Immature natural killer cell (primary cell): ENCODE measurements around the gene LDB2. TPM values are rescaled to one million over a fixed set of nuclear protein-coding genes. Genes with fewer than 3 reads are reported as not detected.

Experiments
- DNase-seq, 3 donors: peaks; one replicate each; pipeline ENCODE4 v3.0.0; 2022; ENCODE audit warnings: mixed read lengths in 1 of 3
- H3K27ac Mint-ChIP-seq, 6 donors: one replicate each; pipeline ENCODE4 v1.8.0; 2020; ENCODE audit warnings: mixed read lengths in 6 of 6, mild to moderate bottlenecking in 5 of 6, inconsistent platforms in 4 of 6, moderate library complexity in 3 of 6
- H3K27me3 Mint-ChIP-seq, 3 donors: one replicate each; pipeline ENCODE4 v1.8.0; 2020 to 2021; ENCODE audit warnings: low read depth in 3 of 3, mild to moderate bottlenecking in 3 of 3, mixed read lengths in 3 of 3, moderate library complexity in 3 of 3, inconsistent platforms in 1 of 3
- H3K36me3 Mint-ChIP-seq, 3 donors: one replicate each; pipeline ENCODE4 v1.8.0; 2020; ENCODE audit warnings: mixed read lengths in 3 of 3, inconsistent platforms in 2 of 3, mild to moderate bottlenecking in 2 of 3
- H3K4me1 Mint-ChIP-seq, 2 donors: one replicate each; pipeline ENCODE4 v1.8.0; 2020; ENCODE audit warnings: inconsistent platforms in 2 of 2, mild to moderate bottlenecking in 2 of 2, mixed read lengths in 2 of 2, moderate library complexity in 1 of 2
- H3K4me3 Mint-ChIP-seq, 5 donors: one replicate each; pipeline ENCODE4 v1.8.0; 2020; ENCODE audit warnings: mild to moderate bottlenecking in 5 of 5, mixed read lengths in 5 of 5, inconsistent platforms in 3 of 5, moderate library complexity in 3 of 5
- H3K9me3 Mint-ChIP-seq, 6 donors: one replicate each; pipeline ENCODE4 v1.8.0; 2020; ENCODE audit warnings: mild to moderate bottlenecking in 6 of 6, mixed read lengths in 6 of 6, inconsistent platforms in 4 of 6, moderate library complexity in 3 of 6
- polyA plus RNA-seq, 3 donors: library from polyadenylated mRNA; unstranded; fragments of 300-500 nt; fragmentation: Illumina TruSeq; gene quantifications; one replicate each; pipeline ENCODE4 v1.2.3, GENCODE V29; 2021

Gene LDB2
- polyA plus RNA-seq, 3 donors from 2014 or later = 6.9 to 15.8 (median 7.5) TPM

DNA sequence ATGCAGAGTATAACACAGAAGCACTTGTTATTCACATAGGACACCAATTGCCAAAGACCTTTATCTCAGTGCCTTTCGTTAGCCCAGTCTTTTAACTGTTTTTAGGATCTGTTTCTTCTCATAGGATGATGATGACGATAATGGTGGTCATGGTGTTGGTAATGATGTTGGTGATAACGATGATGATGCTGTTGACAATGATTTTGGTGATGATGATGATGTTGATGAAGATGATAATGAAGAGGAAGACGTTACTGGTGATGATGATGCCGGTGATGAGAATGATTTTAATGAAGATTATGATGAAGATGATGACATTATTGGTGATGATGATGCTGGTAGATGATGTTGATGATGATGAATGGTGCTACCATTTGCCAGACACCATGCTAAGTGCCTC lies 29.8 kb downstream of the LDB2 start:
- DNase-seq = no peak
- no peaks in the 10 kb centered on the region for H3K27me3 Mint-ChIP-seq
- no peaks in the 10 kb centered on the region for H3K9me3 Mint-ChIP-seq
- H3K4me1 Mint-ChIP-seq = no peaks in the 10 kb centered on the region
- H3K27ac Mint-ChIP-seq = no peak overlapping the region
- H3K4me3 Mint-ChIP-seq = no peak overlapping the region
- no peaks in the 10 kb centered on the region for H3K36me3 Mint-ChIP-seq

DNA sequence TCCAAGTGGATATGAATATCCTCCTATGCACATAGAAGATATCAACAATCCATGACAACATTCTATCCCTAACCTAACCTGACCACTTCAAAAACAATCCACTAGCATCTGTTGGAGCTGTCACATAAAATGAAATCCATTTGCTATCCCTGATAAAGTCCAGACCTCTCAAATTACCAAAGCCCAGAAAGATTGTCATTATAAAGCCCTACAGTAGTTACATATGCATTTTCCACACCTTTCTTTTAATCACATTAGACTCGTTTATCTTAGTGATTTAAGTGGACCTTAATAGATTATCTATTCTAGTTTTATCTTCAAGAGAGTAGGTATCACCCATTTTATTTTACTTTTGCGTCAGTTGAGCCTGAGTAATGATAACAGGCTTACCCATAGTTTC lies 30.6 kb downstream of the LDB2 start:
- H3K27me3 Mint-ChIP-seq = no peaks in the 10 kb centered on the region
- no peak overlapping the region for H3K4me3 Mint-ChIP-seq
- H3K9me3 Mint-ChIP-seq = no peaks in the 10 kb centered on the region

DNA sequence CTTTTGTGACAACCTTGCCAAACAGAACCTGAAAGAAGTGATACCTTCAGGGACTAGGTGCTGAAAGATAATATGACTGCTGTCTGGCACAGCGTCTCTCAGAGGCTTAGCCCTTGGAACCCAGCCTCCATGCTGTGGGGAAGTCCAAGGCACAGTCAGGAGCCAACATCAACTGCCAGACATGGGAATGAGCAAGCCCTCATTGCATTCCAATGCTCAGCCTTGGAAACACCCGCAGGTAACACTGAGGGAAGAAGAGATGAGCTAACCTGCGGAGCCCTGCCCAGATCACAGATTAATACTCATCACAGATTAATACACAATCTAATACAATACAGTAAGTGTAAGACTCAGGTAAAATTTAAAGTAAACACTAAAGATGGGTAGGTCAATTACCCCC lies 31.5 kb downstream of the LDB2 start:
- Mint-ChIP-seq H3K27me3 (no peaks in the 10 kb centered on the region), H3K4me1 (no peaks in the 10 kb centered on the region), H3K4me3 (no peak overlapping the region), H3K27ac (no peak overlapping the region), H3K36me3 (no peaks in the 10 kb centered on the region), H3K9me3 (no peaks in the 10 kb centered on the region)
- no peak for DNase-seq

More for the DNA sequence above, 30.6 kb downstream of the LDB2 start:
- Mint-ChIP-seq H3K27ac (no peak overlapping the region), H3K4me1 (no peaks in the 10 kb centered on the region), H3K36me3 (no peaks in the 10 kb centered on the region)
- no peak for DNase-seq

DNA sequence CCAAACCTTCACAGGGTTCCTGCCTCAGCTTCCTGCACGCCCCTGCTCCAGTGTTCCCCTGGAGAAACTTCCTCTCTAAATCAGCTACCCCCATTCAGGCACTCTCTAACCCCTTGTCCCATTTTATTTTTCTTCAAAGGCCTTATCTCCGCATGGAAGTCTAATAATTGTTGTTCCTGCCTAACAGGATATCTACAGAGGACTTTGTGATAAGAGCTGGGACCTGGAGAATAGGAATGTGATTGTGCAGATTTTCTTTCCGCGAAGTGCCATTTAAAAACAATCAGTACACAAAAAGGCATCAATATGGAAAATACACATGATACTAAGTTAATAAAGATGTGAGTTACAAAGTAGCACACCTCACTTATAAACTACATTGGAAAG lies 32.6 kb downstream of the LDB2 start:
- H3K36me3 Mint-ChIP-seq = no peaks in the 10 kb centered on the region
- peak overlapping the region in 2 of 6 donors; percentile 5 to 47 for H3K27ac Mint-ChIP-seq
- no peak for DNase-seq
- H3K4me3 Mint-ChIP-seq = no peak overlapping the region
- no peaks in the 10 kb centered on the region for H3K4me1 Mint-ChIP-seq
- no peaks in the 10 kb centered on the region for H3K27me3 Mint-ChIP-seq
- H3K9me3 Mint-ChIP-seq = no peaks in the 10 kb centered on the region

DNA sequence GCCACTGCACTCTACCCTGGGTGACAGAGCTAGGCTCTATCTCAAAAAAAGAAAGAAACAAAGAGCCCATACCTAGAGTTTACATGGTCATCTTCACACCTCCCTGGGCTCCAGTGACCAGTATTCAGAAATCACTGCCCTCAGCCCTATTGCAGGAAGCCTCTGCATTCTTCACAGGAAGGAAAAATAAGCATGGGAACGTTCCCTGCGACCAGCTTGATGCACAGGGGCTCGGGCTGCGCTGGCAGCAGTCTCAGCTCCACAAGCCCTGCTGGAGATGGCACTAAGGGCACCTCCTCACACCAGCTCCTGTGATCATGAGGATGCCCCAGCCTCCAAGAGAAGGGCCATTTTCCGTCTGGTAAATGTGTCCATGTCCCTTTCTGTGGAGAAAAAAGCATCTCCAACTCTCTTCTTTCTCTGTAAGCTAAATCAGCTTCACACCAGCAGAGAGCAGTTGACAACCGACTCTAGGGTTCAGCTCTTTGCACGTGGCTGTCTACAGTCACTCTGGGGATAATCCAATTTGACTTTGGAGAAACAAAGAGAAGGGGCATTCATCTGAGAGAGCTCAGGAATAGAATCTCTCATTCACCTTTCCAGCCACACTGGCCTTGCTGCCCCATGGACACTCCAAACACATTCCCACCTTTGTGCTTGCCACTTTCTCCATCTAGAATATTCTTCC lies 33.1 kb downstream of the LDB2 start:
- Mint-ChIP-seq H3K4me3 (no peak overlapping the region), H3K36me3 (peaks cover 0 to 2% (median 0%) of the 10 kb centered on the region in 3 donors), H3K27ac (peak overlapping the region in 1 of 6 donors; percentile 5), H3K4me1 (peaks cover 1 to 3% of the 10 kb centered on the region in 2 donors), H3K9me3 (no peaks in the 10 kb centered on the region), H3K27me3 (no peaks in the 10 kb centered on the region)
- DNase-seq = no peak

DNA sequence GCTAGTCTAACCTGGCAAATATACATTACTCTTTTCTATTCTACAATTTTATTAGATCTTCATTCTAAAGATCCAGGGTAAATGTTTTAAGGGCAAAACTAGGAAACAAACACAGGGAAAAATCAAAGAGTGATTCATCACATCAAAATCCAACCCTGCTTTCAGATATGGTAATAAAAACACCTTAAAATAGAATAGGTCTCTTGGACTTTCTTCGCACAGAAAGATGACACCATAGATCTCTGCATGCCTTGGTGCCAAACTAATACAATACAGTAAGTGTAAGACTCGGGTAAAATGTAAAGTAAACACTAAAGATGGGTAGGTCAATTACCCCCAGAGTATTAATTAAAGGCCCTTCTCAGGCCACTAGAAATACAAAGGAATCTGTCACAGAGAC lies 34.2 kb downstream of the LDB2 start:
- H3K36me3 Mint-ChIP-seq = peaks cover 0 to 5% (median 0%) of the 10 kb centered on the region in 3 donors
- H3K4me3 Mint-ChIP-seq = no peak overlapping the region

DNA sequence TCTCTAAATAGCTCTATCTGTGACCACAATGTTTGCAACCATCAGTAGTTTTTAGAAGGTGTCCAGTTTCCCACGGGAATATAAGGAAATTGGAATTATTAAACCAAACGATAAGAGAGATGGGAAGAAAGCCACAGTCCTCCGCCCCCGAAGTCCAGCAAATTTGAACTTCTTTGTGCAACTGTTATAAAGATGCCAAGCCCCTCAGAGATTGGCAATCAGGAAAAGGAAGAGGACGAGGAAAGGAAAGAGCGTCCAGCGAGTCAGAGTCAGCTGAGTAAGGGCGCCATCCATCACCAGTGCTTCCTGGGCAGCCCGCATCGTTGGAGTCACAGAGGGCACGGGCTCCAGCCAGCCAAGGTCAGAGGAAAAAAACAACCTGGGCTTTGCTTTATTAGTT lies 35.7 kb downstream of the LDB2 start:
- H3K27me3 Mint-ChIP-seq = no peaks in the 10 kb centered on the region
- H3K4me3 Mint-ChIP-seq = no peak overlapping the region
- no peaks in the 10 kb centered on the region for H3K9me3 Mint-ChIP-seq
- H3K27ac Mint-ChIP-seq = no peak overlapping the region
- DNase-seq = no peak
- peaks cover 0 to 5% (median 0%) of the 10 kb centered on the region in 3 donors for H3K36me3 Mint-ChIP-seq
- H3K4me1 Mint-ChIP-seq = peaks cover 4 to 6% of the 10 kb centered on the region in 2 donors

More for the DNA sequence above, 34.2 kb downstream of the LDB2 start:
- Mint-ChIP-seq H3K9me3 (no peaks in the 10 kb centered on the region), H3K27ac (no peak overlapping the region), H3K4me1 (peaks cover 4 to 6% of the 10 kb centered on the region in 2 donors), H3K27me3 (no peaks in the 10 kb centered on the region)
- no peak for DNase-seq

DNA sequence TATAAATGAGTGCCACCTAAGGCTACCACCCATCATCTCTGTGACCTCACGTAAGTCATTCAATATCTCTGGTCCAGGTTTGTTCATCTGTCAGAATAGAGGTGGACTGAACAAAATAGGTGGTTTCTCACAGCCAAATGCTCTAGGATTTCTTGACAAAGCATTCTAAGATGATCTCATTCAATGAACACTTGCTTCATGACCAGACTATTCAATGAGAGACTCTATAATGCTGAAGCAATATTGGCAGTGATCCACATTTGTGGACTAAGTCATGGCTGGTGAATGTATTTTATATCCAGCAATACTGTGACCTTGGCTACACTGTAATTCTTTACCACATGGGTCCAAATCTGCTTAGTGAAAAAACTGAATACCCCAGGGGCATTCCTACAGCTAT lies 37.9 kb downstream of the LDB2 start:
- no peaks in the 10 kb centered on the region for H3K9me3 Mint-ChIP-seq
- peaks cover 4 to 6% of the 10 kb centered on the region in 2 donors for H3K4me1 Mint-ChIP-seq
- no peak overlapping the region for H3K27ac Mint-ChIP-seq
- DNase-seq = no peak
- H3K4me3 Mint-ChIP-seq = no peak overlapping the region
- H3K27me3 Mint-ChIP-seq = no peaks in the 10 kb centered on the region
- H3K36me3 Mint-ChIP-seq = peaks cover 0 to 5% (median 0%) of the 10 kb centered on the region in 3 donors

DNA sequence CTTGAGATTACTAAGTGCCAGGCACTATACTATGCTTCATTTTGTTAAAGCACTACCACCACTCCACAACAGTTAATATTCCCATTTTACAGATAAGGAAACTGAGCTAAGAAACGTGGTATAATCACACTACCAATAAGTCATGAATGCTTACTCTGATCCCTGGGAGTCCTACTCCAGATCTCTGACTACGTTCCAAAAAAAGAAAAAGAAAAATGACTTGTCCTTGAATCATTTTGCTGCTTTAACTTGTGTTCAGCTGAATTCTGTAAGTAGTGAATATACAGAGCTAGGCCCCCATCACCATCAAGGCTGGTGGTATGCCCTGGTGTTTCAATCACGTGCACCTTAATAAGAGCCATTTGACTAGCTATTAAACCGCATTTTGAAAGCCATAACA lies 39.4 kb downstream of the LDB2 start:
- H3K27me3 Mint-ChIP-seq = no peaks in the 10 kb centered on the region
- no peak for DNase-seq
- peaks cover 0 to 5% (median 0%) of the 10 kb centered on the region in 3 donors for H3K36me3 Mint-ChIP-seq
- peaks cover 4 to 6% of the 10 kb centered on the region in 2 donors for H3K4me1 Mint-ChIP-seq
- H3K4me3 Mint-ChIP-seq = no peak overlapping the region
- no peaks in the 10 kb centered on the region for H3K9me3 Mint-ChIP-seq
- H3K27ac Mint-ChIP-seq = no peak overlapping the region

DNA sequence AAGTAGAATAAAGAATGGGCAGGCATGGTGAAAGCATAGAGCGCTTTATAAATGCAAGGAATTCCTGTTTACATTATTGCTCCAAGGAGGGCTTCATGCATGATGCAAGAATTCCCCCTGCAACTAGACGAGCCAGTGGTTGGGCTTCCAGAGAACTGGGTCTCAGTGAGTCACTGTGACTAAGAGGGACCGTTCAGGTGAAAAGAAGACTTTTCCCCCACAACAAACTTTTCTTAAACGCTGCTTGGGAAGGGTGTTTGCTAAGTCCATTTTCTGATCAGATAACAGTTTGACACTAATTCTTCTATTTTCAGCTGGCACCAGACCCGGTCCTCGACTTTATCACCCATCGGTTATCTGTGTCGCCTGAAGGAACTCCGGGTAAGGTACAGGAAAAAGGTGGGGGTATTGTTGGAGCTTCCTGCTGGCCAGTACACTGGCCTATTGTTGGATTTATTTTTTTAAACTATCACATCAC lies 40.1 kb downstream of the LDB2 start:
- H3K9me3 Mint-ChIP-seq = no peaks in the 10 kb centered on the region
- peaks cover 4 to 6% of the 10 kb centered on the region in 2 donors for H3K4me1 Mint-ChIP-seq
- H3K27ac Mint-ChIP-seq = no peak overlapping the region
- no peaks in the 10 kb centered on the region for H3K27me3 Mint-ChIP-seq
- H3K36me3 Mint-ChIP-seq = peaks cover 0 to 5% (median 0%) of the 10 kb centered on the region in 3 donors
- no peak overlapping the region for H3K4me3 Mint-ChIP-seq
- no peak for DNase-seq

DNA sequence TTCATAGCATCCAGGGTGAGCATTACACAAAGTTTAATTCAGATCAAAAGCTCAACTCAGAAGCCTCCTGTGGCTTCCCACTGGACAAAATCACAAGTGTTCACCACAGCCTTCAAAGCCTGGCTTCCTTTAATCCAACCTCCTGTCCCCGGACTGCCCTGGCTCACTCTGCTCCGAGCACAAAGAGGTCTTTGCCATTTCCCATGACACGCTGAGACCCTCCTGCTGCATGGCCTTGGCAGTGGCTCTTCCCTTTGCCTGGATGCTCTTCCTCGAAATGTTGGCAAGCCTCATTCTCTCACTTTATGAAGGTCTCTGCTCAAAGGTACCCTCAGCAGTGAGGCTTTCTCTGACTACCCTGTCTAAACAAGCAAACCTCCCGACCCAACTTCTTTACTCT lies 41.0 kb downstream of the LDB2 start:
- Mint-ChIP-seq H3K4me3 (no peak overlapping the region), H3K36me3 (peaks cover 0 to 5% (median 0%) of the 10 kb centered on the region in 3 donors), H3K27ac (no peak overlapping the region), H3K27me3 (no peaks in the 10 kb centered on the region), H3K4me1 (peaks cover 4 to 6% of the 10 kb centered on the region in 2 donors), H3K9me3 (no peaks in the 10 kb centered on the region)
- no peak for DNase-seq

DNA sequence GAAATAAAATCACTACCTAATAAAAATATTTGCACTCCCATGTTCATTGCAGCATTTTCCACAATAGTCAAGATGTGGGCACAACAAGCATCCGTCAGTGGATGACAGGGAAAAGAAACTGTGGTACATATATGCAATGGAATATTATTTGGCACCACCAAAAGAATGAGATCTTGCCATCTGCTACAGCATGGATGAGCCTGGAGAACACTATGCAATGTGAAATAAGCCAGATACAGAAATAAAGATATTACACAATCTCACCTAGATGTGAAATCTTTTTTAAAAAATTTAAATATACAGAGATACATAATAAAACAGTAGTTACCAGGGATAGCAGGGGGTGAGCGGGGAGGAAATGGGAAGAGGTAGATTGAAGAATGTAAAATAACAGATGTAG lies 44.8 kb downstream of the LDB2 start:
- no peaks in the 10 kb centered on the region for H3K9me3 Mint-ChIP-seq
- no peak overlapping the region for H3K4me3 Mint-ChIP-seq
- H3K27ac Mint-ChIP-seq = no peak overlapping the region
- peaks cover 0 to 3% of the 10 kb centered on the region in 2 donors for H3K4me1 Mint-ChIP-seq
- DNase-seq = no peak
- H3K27me3 Mint-ChIP-seq = peaks cover 0 to 2% (median 1%) of the 10 kb centered on the region in 3 donors
- H3K36me3 Mint-ChIP-seq = no peaks in the 10 kb centered on the region

DNA sequence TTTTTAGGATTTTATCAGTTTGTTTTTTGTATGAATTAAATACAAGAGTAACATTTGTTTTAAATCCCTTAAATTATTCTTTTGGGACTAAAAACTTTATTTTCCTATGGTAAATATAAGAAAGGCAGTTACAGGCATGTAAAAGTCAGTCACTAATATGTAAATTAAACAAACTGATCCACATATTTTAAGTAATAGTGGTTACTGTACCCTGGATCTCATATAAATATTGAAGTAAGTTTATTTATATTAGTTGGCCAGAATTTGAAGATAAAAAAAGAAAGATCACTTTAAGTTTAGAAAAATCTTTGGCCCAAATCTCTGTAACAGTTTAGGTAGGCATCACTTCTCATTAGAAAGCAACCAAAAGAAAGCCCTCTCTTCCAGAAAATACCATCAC lies 45.8 kb downstream of the LDB2 start:
- DNase-seq = no peak
- Mint-ChIP-seq H3K36me3 (no peaks in the 10 kb centered on the region), H3K9me3 (no peaks in the 10 kb centered on the region), H3K4me1 (peaks cover 0 to 3% of the 10 kb centered on the region in 2 donors), H3K27ac (no peak overlapping the region), H3K4me3 (no peak overlapping the region), H3K27me3 (peaks cover 0 to 2% (median 1%) of the 10 kb centered on the region in 3 donors)

DNA sequence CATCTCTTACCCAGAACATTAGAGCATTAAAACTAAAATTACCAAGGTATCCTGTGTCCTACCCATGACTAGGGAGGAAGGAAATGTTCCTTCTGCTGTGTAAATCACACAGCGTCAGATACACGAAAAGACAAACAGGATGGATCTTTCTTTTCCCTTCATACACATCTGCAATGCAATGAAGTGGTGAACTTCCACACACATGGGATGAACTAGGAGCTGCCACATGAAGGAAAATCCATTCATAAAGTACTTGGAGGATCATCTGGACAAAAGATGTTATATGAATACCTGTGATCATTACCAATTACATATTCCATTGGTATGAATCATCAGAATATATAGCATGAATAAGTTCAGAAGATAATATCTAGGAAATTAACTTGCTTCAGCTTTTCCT lies 46.2 kb downstream of the LDB2 start:
- peaks cover 0 to 2% (median 1%) of the 10 kb centered on the region in 3 donors for H3K27me3 Mint-ChIP-seq
- no peak overlapping the region for H3K4me3 Mint-ChIP-seq
- H3K27ac Mint-ChIP-seq = no peak overlapping the region
- no peak for DNase-seq
- H3K9me3 Mint-ChIP-seq = no peaks in the 10 kb centered on the region
- H3K4me1 Mint-ChIP-seq = peaks cover 0 to 3% of the 10 kb centered on the region in 2 donors
- no peaks in the 10 kb centered on the region for H3K36me3 Mint-ChIP-seq
